Stimulated activated naive CD4-positive, alpha-beta T cell (primary cell): ENCODE data around the gene TNS3.
"Not testable (repeated sequence)": the region's sequence is repeated elsewhere in the genome, so short reads cannot be mapped to it uniquely, and the experiment has no call there.

Experiments used
- DNase-seq, 6 experiments: peaks; one replicate each; lab custom pipeline; 2025; lab: John Stamatoyannopoulos, UW

TNS3 gene

DNA sequence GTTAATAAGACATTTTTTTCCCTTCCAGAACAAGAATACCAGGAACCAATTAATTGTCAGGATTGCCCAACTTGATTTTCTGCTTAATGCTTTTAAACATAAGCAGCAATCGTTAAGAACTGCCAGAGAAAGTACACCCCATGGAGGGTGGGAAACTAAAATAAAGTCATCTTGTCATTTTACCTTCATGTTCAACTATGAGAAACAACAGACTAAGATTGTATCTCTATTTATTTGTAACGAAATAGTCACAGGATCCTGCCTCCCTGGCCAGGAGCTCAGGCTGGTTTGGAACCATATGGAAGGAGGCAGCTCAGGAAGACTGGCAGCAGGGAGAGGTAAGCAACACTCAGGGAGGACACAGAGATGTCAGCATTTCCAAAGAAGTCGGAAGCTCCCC, 129.6 kb downstream of the TNS3 start:
- no peak for DNase-seq

DNA sequence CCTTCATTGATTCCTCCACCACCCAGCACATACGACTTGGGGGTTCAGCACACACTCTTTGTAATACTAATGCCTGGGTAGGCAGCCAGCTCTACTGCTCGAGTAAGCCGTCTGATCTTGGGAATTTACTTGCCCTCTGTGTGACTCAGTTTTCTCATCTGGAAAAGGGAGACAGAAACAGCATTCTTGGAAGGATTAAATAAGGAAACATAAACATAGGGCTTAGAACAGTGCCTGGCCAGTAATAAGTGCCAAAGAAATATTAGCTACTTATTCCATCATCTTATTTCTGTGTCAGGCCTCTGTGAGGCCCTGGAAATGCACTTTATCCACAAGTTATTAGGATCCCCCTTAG, 130.1 kb downstream of the TNS3 start:
- DNase-seq, result no peak

DNA sequence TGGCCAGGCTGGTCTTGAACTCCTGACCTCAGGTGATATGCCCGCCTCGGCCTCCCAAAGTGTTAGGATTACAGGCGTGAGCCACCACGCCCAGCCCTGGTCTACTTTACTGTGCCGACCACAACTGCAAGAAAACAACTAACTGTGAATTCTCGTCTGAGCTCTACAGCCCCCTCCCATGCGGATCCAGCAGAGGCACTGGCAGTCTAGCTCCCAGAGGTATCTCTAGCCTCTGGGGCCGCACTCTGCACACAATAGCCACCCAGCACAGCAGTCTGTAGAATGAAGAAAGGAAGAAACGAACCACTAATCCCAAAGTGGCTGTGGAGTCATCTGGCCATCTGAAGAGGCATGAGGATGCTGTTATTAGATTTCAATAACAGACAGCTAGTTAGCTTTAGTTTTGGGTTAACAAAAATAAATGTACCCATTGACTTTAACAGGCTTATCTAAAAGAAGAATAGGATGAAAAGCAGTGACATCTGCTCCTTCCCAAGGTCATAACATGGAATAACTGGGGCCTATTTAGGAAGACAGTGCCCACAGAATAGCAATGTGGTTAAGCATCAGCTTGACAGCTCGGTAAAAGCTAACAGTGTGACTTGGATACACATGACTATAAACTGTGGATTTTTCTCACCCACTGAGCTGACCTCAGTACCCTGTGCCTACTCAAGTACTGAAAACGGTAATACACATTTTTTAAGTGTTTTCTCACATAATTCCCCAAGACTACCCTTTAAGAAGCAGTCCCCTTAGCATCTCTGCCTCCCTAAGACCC, 131.9 kb downstream of the TNS3 start:
- no peak for DNase-seq

DNA sequence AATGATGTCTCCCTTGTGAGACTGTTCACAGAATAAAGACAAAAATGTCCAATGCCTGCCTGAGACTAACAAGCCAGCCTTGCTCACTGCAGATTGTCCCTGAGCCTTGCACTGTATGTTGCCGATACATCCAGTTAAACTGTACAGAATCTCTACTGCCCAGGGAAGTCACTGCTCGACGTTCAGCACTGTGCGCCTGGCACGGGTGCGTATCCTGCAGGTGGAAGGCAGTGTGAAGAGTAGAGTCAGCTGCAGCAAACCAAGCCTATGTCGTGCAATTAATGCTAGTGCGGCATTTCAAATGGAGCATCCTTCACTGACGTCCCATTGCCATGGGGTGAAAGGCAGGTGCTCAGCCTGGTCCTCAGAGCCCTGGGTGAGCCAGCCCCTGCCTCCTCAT, 132.9 kb downstream of the TNS3 start:
- no peak for DNase-seq

DNA sequence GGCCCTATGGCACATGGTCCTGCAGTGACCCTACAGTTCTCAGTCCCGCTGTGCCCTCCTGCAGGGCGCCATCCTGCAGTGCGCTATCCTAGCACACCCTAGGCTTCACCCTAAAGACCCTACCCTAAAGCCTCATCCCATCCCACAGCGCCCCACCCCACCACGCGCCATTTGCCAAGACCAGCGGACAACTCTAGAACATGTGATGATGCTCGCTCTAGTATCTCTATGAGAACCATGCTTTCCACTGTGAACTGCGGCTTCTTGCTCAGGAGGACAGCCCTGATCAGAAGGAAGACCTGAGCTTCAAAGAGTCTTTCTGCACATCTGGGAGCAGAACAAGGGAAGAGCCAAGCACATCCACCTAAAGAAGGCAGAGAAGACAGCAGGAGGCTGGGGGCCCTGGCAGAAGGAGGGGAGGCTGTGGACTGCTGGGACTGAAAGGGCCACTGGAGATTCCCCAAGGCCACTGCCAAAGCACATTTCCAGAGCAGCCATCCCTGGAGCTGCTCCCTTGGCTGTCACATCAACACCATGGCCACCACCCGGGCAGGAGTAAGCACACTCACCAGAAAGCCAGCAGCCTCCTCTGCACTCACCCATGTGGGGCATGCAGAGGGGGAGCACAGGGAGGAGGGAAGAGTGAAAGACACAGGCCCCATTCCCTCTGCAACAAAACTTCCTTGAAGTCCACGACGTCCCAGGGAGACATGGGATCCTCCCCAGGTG, 134.1 kb downstream of the TNS3 start:
- DNase-seq, result no peak

DNA sequence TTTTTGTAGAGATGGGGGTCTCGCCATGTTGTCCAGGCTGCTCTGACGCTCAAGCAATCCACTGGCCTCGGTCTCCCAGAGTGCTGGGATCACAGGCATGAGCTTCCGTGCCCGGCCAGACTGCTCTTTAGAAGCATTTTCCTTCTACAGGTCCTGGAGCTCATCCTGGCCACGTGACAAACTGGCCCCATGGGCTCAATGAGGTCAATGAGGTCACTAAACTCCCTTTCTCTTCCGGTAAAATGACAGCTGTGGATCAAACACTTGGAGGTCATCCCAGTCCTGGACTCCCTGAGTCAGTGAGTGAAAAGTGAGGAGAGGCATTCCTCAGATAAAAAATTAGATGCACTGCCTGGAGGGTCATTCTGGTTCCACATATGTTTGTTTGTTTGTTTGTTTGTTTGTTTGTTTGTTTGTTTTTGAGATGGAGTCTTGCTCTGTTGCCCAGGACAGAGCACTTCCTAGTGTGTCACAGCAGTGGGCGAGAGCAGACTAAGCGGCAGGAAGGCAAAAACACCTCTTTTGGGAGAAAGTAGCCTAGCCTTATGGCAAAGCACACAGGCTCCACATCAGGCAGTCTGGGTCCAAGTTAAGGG, 134.9 kb downstream of the TNS3 start:
- DNase-seq, result no peak

DNA sequence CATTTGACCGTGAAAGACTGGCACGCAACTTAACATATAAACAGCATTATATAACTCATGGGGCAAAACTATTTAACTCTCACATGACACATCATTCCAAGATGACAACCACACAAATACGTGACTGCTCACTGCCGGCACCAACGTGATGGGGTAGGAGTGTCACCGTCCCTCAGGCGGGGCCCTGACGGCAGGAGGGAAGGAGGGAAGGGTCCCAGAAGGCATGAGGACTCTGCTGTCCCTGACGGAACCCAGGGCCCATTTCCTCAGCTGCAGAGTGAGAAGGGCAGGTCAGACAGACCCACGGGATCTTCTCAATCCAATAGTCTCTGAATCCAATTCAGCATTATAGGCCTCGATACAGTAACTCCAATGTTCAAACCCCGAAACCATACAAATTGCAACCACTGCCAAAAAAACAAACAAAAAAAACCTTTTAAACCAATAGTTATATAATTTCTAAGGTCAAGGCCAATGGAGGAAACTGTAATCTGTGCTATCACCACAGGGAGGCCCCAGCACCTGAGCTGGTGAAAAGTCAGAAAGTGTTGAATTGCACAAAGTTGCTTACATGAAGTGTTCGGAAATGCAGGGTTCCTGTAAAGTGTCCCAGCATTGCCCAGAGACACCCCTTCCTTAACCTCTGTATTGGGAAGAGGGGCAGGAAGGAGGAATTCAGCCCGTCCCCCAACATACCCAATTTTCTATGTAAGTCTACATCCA, 137.4 kb downstream of the TNS3 start:
- no peak for DNase-seq

DNA sequence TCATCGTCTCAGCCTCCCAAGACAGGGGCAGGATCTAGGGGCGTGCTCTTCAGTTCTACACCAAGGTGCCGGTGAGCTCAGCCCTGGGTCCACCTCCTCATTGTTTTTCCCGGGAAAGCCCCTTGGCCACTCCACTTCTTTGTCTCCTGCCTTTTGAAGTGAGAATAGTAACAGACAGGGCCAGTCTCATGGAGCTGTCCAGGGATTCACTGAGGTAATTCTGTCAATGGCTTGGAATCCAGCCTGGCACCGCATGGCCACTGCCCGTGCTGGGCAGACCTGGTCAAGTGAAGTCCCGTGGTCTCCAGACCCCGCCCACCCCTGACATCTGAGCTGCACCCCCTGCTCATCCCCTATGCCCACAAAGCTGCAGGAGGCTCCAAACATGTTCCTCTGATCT, 138.9 kb downstream of the TNS3 start:
- DNase-seq, result no peak

DNA sequence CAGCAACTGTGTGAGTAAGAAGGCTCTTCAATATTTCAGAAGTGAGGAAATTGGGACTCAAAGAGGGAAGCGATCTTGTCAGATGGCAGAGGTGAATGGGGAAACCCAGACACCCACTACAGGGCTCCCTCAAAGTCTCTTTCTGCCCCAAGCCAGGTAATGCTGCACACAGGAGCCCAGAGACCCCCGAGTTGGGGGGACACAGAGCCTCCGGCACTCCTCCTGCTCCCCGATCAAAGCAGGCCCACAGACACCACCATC, 139.4 kb downstream of the TNS3 start:
- no peak for DNase-seq

DNA sequence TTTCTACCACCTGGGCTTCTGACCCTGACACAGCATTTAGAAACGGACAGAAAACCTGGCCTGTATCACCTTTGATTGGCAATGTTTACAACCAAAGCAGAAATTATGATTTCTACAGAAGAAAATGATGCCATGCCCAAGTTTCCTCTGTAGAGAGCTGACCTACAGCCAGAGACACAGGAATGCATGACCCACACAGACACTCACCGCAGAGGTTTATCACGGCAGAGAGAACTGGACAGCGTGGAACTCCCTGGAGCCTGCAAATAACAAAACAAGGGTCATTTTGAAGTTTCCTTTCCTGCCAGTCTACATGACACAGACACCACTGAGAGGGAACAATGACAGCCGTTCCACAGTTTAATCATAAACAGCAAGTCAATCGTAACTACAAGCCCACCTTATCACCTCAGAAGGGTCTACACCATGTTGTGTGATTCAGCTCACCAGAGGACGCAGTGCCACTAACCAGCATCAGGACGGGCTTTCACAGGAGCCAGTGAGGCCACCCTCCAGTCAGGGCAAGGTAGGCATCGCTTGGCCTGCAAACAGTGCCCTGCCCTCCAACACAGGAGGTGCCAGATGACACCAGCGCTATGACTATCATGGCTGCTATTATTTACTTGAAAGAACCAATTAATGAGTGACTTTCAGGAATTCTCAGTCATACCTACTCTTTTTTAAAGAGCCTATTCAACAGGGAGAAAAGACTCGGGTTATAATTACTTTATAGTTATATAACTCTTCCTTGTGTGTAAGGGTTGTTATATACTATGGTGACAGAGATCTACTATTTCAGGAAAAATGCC, 139.9 kb downstream of the TNS3 start:
- DNase-seq, result no peak

DNA sequence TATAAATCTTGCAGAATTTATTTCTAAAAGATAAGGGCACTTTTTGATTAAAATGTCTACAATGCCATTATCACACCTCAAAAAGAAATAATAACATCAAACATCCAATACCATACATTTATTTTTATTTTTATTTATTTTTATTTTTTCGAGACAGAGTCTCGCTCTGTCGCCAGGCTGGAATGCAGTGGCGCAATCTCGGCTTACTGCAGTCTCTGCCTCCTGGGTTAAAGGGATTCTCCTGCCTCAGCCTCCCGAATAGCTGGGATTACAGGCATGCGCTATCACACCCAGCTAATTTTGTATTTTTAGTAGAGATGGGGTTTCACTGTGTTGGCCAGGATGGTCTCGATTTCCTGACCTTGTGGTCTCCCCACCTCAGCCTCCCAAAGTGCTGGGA, 140.9 kb downstream of the TNS3 start:
- not testable (repeated sequence) for DNase-seq

DNA sequence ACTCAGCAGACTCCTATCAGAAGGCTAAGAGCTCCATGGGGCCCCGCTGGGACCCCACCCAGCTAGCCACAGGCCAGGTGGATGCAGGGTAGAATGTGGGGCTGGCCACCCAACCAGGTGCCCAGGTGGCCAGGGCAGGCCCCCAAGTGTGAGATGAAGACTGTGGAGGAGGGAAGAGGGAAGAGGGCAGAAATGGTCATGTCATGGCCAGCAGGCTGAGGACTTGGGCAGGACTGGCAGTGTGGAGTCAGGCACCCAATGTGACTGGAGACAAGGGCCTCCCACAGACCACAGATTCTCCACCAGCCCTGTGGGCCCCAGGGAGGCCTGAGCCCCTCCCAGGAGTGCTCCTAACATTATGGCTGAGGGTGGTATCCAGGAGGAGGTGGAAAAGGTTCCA, 141.6 kb downstream of the TNS3 start:
- no peak for DNase-seq

DNA sequence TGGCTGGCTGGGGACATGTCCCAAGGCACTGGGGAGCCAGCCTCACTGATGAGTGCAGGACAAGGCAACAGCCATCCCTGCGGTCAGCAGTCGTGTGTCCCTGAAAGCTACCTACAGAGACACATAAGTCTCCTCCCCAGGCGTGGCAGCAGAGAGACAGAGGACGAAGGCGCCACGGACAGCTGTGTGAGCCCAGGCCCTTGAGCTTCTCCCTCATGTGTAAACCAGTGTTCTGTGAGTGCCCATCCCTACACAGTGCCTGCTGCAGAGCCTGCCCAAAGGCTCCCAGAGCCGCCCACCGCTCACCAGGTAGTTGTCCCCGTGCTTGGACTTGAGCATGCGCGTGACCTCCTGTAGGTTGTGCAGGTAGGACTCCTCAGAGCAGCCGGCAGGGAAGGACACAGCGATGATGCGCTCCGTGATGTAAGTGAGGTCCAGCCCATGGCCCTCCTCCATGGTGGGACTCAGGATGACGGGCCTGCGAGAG, 142.7 kb downstream of the TNS3 start:
- no peak for DNase-seq

DNA sequence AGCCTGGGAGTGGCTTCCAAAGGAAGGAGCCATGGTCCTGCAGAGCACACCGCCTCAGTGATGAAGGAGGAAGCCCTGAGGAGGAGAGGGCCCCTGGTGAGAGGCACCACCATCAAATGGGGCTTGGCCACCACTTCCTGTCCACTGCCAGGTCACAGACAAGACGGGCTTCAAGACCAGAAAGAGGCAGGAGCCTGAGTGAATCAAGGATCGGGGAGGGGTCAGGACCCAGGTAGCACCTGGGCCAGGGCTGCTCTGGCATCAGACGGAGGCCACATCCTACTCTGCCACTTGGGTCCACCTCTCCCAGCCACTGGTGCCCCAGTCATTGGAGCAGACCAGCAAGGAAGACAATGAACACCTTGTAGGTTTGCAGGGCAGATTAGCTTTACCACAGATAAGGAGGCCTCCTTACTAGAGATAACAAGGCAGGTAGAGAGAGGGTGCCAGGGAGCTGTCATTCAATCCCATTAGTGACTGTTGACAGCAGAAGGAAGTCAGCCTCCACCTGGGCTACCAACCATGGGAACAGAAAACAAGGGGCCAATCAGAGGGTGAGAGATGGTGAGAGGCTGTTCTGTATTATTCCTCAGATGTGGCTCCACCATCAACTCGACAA, 143.4 kb downstream of the TNS3 start:
- no peak for DNase-seq

DNA sequence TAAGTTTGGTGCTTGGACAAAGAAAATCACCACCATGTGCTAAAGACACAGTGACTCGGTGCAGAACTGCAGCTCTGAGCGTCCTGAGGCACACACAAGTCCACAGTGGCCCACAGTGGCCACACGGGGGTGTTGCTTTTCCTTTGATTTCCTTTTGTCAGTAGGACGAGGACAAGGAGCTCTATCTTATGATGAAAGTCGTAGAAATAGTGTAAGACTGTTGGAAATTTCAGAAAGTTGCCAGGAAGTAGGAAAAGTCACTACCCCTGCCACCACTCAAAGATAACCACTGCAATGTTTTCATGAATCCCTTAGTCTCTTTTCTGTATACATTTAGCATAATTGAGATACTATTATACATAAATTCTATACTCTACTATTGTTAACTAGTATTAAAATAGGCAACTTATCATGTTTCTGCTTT, 146.0 kb downstream of the TNS3 start:
- DNase-seq, result no peak

DNA sequence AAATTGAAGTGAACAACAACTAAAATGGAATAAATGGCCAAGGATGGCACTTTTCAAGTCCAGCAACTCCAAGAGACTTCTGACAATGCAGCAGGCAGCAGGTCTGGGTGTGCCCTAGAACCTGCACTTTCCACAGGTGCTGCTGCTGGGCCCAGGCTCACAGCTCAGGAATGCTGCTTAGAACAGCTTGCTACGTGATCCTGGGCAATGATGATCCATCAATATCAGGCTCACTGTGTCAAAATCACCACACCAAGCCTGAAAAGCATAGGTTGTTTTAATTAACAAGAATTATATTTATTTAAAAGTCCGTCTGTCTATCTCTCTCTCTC, 148.4 kb downstream of the TNS3 start:
- no peak for DNase-seq

DNA sequence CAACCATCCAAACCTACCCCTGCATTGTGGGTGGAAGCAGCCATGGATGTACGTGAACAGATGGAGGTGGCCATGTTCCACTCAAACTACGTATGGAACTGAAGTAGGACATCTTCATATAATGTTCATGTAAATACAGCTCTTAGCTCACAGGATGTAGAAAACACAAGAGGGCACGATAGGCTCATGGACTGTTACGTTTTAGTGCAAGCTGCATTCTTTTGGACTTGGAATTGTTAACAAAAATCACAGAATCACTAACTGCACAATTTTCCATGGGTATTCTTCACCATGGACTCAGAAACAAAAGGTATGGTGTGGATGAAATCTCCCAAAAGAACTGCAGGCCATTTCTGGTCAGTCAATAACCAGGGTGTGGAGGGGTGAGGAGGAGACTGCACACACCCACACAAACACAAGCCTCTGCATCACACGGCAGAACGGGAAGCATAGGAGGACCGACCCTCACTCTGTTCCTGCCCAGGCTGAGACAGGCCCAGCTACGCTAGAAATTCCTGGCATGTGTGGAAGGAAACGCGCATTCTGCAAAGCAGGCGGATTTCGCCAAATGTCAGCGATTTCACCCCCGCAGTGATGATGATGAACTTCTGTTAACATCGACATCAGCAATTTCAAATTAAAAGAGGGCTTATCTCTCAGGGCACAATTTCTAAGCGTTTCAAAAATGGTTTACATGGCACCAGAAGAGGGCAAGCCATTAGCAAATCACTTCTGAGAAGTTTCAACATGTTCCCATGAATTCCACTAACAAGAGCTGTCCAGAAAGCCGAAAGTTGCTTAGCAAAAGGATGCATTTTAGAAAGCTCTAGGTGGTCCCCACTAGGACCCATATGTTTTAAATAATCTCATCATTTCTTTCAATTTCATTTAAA, 149.0 kb downstream of the TNS3 start:
- no peak for DNase-seq

DNA sequence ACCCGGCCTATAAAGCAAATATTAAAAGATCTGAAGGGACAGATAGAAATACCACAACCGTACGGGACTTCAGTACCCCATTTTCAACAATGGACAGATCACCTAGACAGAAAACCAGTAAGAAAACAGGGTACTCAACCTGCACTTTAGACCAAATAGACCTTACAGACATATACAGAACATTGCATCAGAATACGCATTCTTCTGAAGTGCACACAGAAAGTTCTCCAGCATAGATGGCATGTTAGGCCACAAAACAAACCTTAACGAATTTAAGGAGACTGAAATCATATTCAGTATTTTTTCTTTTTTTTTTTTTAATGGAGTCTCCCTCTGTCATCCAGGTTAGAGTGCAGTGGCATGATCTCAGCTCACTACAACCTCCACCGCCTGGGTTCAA, 151.5 kb downstream of the TNS3 start:
- DNase-seq, result no peak

DNA sequence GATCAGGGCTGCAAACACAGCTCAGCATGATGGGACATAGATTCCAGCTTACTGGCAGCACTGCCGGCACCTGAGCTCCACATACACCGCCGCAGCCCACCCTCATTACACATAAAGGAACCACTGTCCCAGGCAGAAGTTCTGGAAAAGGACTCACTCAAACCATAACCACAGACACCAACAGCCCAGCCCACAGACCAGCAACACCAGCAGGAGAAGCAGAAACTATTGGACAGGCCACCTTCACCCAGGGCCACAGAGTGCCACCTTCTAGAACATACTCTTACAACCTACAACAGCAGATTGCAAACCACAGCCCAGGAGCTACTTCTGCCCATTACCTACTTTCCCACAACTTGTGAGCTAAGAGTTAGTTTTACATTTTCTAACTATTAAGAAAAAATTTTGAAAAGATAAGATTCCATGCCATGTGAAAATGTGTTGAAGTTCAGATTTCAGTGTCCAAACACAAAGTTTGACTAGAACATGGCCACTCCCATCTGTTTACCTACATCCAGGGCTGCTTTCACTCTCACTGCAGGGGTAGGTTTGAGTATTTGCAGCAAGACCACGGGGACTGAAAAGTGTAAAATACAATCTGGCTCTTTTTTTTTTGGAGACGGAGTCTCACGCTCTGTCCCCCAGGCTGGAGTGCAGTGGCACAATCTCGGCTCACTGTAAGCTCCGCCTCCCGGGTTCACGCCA, 153.0 kb downstream of the TNS3 start:
- no peak for DNase-seq
